Glutamatergic neuron (in vitro differentiated cells): Measurements from ENCODE around the gene GPR37. TPM values are rescaled to one million over a fixed set of nuclear protein-coding genes. Genes with fewer than 3 reads are reported as not detected.

Experiments used
- DNase-seq: peaks from one replicate; pipeline ENCODE4 v3.0.0; 2022
- H3K27ac Mint-ChIP-seq: one replicate; pipeline ENCODE4 v1.8.0; 2020; ENCODE audit warnings: mild to moderate bottlenecking, mixed read lengths, inconsistent platforms; ENCODE audit not compliant: unreplicated experiment
- H3K27me3 Mint-ChIP-seq: one replicate; pipeline ENCODE4 v1.8.0; 2020; ENCODE audit warnings: mild to moderate bottlenecking, moderate library complexity, mixed read lengths, inconsistent platforms; ENCODE audit not compliant: unreplicated experiment
- H3K36me3 Mint-ChIP-seq: one replicate; pipeline ENCODE4 v1.8.0; 2020; ENCODE audit warnings: mild to moderate bottlenecking, mixed read lengths, inconsistent platforms; ENCODE audit not compliant: unreplicated experiment
- H3K4me1 Mint-ChIP-seq: one replicate; pipeline ENCODE4 v1.8.0; 2020; ENCODE audit warnings: mild to moderate bottlenecking, low read depth, mixed read lengths, inconsistent platforms; ENCODE audit not compliant: unreplicated experiment
- H3K4me3 Mint-ChIP-seq: one replicate; pipeline ENCODE4 v1.8.0; 2020; ENCODE audit warnings: mild to moderate bottlenecking, mixed read lengths, inconsistent platforms; ENCODE audit not compliant: unreplicated experiment
- H3K9me3 Mint-ChIP-seq: one replicate; pipeline ENCODE4 v1.8.0; 2020; ENCODE audit warnings: mild to moderate bottlenecking, moderate library complexity, mixed read lengths, inconsistent platforms; ENCODE audit not compliant: unreplicated experiment
- total RNA-seq: library from RNA; stranded (reverse); fragmentation: NEBNext Ultra II Directional; extraction: Animal tissue kit (Norgen Biotek cat#: 25700); gene quantifications from one replicate; pipeline ENCODE4 v1.2.1, GENCODE V29; 2021; ENCODE audit not compliant: unreplicated experiment
- TF ChIP-seq, protein P1 (sequence below): fragments of 200-600 bp; sonication (generic); IDR thresholded peaks from one replicate; pipeline ENCODE4 v1.5.0; 2021; ENCODE audit not compliant: partially characterized antibody, unreplicated experiment

GPR37 gene
- total RNA-seq, 1 donor from 2014 or later: 6.3 TPM

DNA sequence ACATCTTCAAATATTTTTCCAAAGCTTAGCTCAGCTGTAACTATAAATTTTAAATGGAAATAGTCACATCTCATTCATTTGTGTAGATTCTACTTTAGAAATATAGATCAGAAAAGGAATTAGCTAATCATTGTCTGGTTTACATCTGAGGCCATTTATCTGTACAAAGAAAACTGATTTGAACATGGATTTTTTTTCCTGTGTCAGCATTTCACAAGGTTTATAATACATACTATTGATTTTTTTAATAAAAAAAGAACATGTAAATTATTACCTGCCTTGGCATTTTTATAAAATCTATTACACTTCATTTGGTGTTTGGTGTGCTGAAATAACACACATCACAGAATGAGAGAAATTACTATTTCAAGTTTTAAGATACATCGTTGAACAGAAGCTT lies 3.5 kb upstream of the GPR37 start:
- Mint-ChIP-seq H3K9me3 (no peaks in the 10 kb centered on the region), H3K27ac (no peak overlapping the region), H3K27me3 (peaks cover 3% of the 10 kb centered on the region), H3K36me3 (no peaks in the 10 kb centered on the region), H3K4me3 (no peak overlapping the region), H3K4me1 (no peaks in the 10 kb centered on the region)
- DNase-seq: no peak
- TF ChIP-seq, protein P1, sequence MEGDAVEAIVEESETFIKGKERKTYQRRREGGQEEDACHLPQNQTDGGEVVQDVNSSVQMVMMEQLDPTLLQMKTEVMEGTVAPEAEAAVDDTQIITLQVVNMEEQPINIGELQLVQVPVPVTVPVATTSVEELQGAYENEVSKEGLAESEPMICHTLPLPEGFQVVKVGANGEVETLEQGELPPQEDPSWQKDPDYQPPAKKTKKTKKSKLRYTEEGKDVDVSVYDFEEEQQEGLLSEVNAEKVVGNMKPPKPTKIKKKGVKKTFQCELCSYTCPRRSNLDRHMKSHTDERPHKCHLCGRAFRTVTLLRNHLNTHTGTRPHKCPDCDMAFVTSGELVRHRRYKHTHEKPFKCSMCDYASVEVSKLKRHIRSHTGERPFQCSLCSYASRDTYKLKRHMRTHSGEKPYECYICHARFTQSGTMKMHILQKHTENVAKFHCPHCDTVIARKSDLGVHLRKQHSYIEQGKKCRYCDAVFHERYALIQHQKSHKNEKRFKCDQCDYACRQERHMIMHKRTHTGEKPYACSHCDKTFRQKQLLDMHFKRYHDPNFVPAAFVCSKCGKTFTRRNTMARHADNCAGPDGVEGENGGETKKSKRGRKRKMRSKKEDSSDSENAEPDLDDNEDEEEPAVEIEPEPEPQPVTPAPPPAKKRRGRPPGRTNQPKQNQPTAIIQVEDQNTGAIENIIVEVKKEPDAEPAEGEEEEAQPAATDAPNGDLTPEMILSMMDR: no peak

GRCh38 chr7:124768525-124768924 lies 2.9 kb upstream of the GPR37 start:
- Mint-ChIP-seq H3K36me3 (no peaks in the 10 kb centered on the region), H3K4me3 (no peak overlapping the region), H3K9me3 (peaks cover 3% of the 10 kb centered on the region), H3K27ac (no peak overlapping the region), H3K27me3 (peaks cover 7% of the 10 kb centered on the region), H3K4me1 (peaks cover 4% of the 10 kb centered on the region)
- no peak for DNase-seq
- TF ChIP-seq, protein P1: no peak

GRCh38 chr7:124764847-124765400 lies 668 bp downstream of the GPR37 start:
- Mint-ChIP-seq H3K9me3 (peaks cover 8% of the 10 kb centered on the region), H3K27me3 (peaks cover 7% of the 10 kb centered on the region), H3K27ac (no peak overlapping the region), H3K4me3 (peak overlapping the region; percentile 97), H3K4me1 (peaks cover 10% of the 10 kb centered on the region), H3K36me3 (no peaks in the 10 kb centered on the region)
- DNase-seq: no peak
- TF ChIP-seq, protein P1: no peak

- TF ChIP-seq, protein P1: no peak
- peak; percentile 39 for DNase-seq
- peaks cover 10% of the 10 kb centered on the region for H3K4me1 Mint-ChIP-seq
- peak overlapping the region; percentile 97 for H3K4me3 Mint-ChIP-seq
- H3K9me3 Mint-ChIP-seq: peaks cover 8% of the 10 kb centered on the region
- H3K27me3 Mint-ChIP-seq: peaks cover 7% of the 10 kb centered on the region
- H3K36me3 Mint-ChIP-seq: no peaks in the 10 kb centered on the region
- no peak overlapping the region for H3K27ac Mint-ChIP-seq
These were observed 1.3 kb downstream of the GPR37 start for GRCh38 chr7:124764051-124764846.

DNA sequence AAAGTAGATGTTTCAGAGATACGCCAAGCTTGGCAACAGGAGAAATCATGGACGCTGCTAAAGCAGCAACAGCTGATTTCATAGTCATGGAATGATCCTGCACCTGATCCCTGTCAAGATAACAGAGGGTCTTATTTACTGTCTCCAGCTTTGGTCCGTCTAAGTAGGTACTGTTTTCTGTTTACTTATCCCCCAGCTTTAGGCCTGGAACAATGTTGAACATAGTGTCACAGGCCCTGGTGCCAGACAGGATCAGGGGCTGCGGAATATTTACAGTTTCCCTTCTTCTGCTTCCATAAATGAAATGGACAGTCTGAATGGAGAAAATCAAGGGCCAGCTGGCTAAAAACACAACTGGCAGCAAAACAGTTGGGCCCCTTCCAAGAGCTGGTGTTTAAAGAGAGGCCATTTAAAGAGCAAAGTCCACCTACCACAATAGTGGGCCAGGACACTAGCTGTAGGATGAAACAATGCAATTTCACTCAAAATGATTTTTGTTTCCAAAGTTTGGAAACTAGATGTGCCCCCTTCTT lies 2.9 kb downstream of the GPR37 start:
- Mint-ChIP-seq H3K9me3 (peaks cover 8% of the 10 kb centered on the region), H3K4me3 (peak overlapping the region; percentile 97), H3K27me3 (peaks cover 7% of the 10 kb centered on the region), H3K36me3 (no peaks in the 10 kb centered on the region), H3K4me1 (peaks cover 10% of the 10 kb centered on the region), H3K27ac (no peak overlapping the region)
- TF ChIP-seq, protein P1: no peak
- DNase-seq: no peak
